Suprapubic skin (tissue), 4 donors: ENCODE results near the gene MARF1.

Experiments used
- EP300 ChIP-seq: sonication (generic); formaldehyde crosslinking; IDR thresholded peaks from one replicate; pipeline ENCODE4 v1.6.1; 2017; ENCODE audit warnings: antibody characterized with exemption
- POLR2A ChIP-seq, 2 donors: fragments of 450-650 bp; IDR thresholded peaks; one replicate each; pipeline ENCODE4 v1.6.1; 2017; ENCODE audit warnings: antibody characterized with exemption in 2 of 2, mild to moderate bottlenecking in 2 of 2, moderate library complexity in 2 of 2
- POLR2AphosphoS5 ChIP-seq, 3 donors: sonication (generic); formaldehyde crosslinking; IDR thresholded peaks; one replicate each; pipeline ENCODE4 v1.6.1; 2017; ENCODE audit warnings: antibody characterized with exemption in 3 of 3
- TF ChIP-seq, protein P1 (sequence below), 2 donors: fragments of 200-600 bp in 1 of 2; fragments of 450-650 bp in 1 of 2; sonication (generic) in 1 of 2; IDR thresholded peaks; one replicate each; pipeline ENCODE4 v1.5.1; 2016 to 2019; ENCODE audit warnings: antibody characterized with exemption in 2 of 2, mild to moderate bottlenecking in 1 of 2, moderate library complexity in 1 of 2

DNA sequence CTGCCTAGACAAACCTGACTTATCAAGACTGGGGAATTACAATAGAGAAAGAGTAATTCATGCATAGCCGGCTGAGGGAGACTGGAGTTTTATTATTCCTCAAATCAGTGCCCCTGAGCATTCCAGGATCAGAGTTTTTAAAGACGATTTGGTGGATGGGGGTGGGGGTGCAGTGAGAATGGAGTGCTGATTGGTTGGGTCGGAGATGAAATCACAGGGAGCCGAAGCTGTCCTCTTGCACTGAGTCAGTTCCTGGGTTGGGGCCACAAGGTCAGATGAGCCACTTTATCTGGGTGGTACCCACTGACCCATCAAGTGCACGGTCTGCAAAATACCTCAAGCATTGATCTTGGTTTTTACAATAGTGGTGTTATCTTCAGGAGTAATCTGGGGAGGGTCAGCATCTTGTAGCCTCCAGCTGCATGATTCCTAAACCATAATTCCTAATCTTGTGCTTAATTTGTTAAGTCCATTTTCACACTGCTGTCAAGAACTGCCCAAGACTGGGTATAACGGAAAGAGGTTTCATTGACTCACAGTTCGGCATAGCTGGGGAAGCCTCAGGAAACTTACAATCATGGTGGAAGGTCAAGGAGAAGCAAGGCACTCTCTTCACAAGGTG lies 69.6 kb downstream of the MARF1 start:
- TF ChIP-seq, protein P1, sequence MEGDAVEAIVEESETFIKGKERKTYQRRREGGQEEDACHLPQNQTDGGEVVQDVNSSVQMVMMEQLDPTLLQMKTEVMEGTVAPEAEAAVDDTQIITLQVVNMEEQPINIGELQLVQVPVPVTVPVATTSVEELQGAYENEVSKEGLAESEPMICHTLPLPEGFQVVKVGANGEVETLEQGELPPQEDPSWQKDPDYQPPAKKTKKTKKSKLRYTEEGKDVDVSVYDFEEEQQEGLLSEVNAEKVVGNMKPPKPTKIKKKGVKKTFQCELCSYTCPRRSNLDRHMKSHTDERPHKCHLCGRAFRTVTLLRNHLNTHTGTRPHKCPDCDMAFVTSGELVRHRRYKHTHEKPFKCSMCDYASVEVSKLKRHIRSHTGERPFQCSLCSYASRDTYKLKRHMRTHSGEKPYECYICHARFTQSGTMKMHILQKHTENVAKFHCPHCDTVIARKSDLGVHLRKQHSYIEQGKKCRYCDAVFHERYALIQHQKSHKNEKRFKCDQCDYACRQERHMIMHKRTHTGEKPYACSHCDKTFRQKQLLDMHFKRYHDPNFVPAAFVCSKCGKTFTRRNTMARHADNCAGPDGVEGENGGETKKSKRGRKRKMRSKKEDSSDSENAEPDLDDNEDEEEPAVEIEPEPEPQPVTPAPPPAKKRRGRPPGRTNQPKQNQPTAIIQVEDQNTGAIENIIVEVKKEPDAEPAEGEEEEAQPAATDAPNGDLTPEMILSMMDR (IDR thresholded peaks at IDR 0.05): no peak
- TF ChIP-seq POLR2A (IDR thresholded peaks at IDR 0.05): no peak
- no peak for TF ChIP-seq POLR2AphosphoS5 (IDR thresholded peaks at IDR 0.05)
- TF ChIP-seq EP300: no peak
